ENCODE data around the gene ZNF511.

The ZNF511 gene

GRCh38 chr10:133312016-133312768 is 3.5 kb downstream of the ZNF511 start:
- Histone ChIP-seq H3K36me3 (ENCODE audit: low read length) (peaks cover 4% of the 10 kb centered on the region; the same call in 1 of the 2 replicates), H3K27ac (ENCODE audit: low read depth, low read length) (no peak overlapping the region), H3K9ac (ENCODE audit: low read length) (no peak overlapping the region), H3K27me3 (ENCODE audit: low read length) (no peaks in the 10 kb centered on the region), H3K9me2 (replicated peaks; ENCODE audit: insufficient read depth, low read length) (no peaks in the 10 kb centered on the region), H3K4me2 (ENCODE audit: low read depth, low read length, poor library complexity, severe bottlenecking) (no peak overlapping the region), H4K20me1 (ENCODE audit: low read depth, low read length) (no peaks in the 10 kb centered on the region), H3F3A (ENCODE audit: insufficient read depth) (peaks cover 5% of the 10 kb centered on the region; the same call in 1 of the 2 replicates), H3K4me3 (ENCODE audit: insufficient read depth, low read length, poor library complexity, severe bottlenecking) (no peak overlapping the region), H2AFZ (ENCODE audit: low read depth, low read length, severe bottlenecking) (no peak overlapping the region), H3K9me3 (ENCODE audit: insufficient read depth, low read length) (no peaks in the 10 kb centered on the region), H3K79me2 (ENCODE audit: insufficient read depth, low read length) (peaks cover 13% of the 10 kb centered on the region; the same call in 1 of the 2 replicates)
- TF ChIP-seq EZH2phosphoT487 (conservative IDR thresholded peaks at IDR 0.05; ENCODE audit: low read length) (no peak), CTCF (IDR thresholded peaks at IDR 0.05; ENCODE audit: insufficient read depth, low read length, poor library complexity, severe bottlenecking) (no peak)

GRCh38 chr10:133312769-133313145 is 4.0 kb downstream of the ZNF511 start:
- Histone ChIP-seq H3K9me2 (replicated peaks; ENCODE audit: insufficient read depth, low read length) (no peaks in the 10 kb centered on the region), H3K27me3 (ENCODE audit: low read length) (no peaks in the 10 kb centered on the region), H2AFZ (ENCODE audit: low read depth, low read length, severe bottlenecking) (no peak overlapping the region), H3K79me2 (ENCODE audit: insufficient read depth, low read length) (peaks cover 8% of the 10 kb centered on the region; the same call in 1 of the 2 replicates), H3K4me3 (ENCODE audit: insufficient read depth, low read length, poor library complexity, severe bottlenecking) (no peak overlapping the region), H3K4me2 (ENCODE audit: low read depth, low read length, poor library complexity, severe bottlenecking) (no peak overlapping the region), H3K9ac (ENCODE audit: low read length) (no peak overlapping the region), H4K20me1 (ENCODE audit: low read depth, low read length) (no peaks in the 10 kb centered on the region), H3K9me3 (ENCODE audit: insufficient read depth, low read length) (no peaks in the 10 kb centered on the region), H3K27ac (ENCODE audit: low read depth, low read length) (no peak overlapping the region), H3K36me3 (ENCODE audit: low read length) (peaks cover 4% of the 10 kb centered on the region; the same call in 1 of the 2 replicates), H3F3A (ENCODE audit: insufficient read depth) (peaks cover 5% of the 10 kb centered on the region; the same call in 1 of the 2 replicates)
- TF ChIP-seq EZH2phosphoT487 (conservative IDR thresholded peaks at IDR 0.05; ENCODE audit: low read length) (no peak), CTCF (IDR thresholded peaks at IDR 0.05; ENCODE audit: insufficient read depth, low read length, poor library complexity, severe bottlenecking) (no peak)

- TF ChIP-seq CTCF (IDR thresholded peaks at IDR 0.05; ENCODE audit: insufficient read depth, low read length, poor library complexity, severe bottlenecking) (no peak), EZH2phosphoT487 (conservative IDR thresholded peaks at IDR 0.05; ENCODE audit: low read length) (no peak)
Observed at GRCh38 chr10:133313192-133313591, 4.5 kb downstream of the ZNF511 start.

More at GRCh38 chr10:133313192-133313591, 4.5 kb downstream of the ZNF511 start:
- no peaks in the 10 kb centered on the region for H4K20me1 ChIP-seq (ENCODE audit: low read depth, low read length)
- H3K27ac ChIP-seq (ENCODE audit: low read depth, low read length): no peak overlapping the region
- no peak overlapping the region for H3K4me3 ChIP-seq (ENCODE audit: insufficient read depth, low read length, poor library complexity, severe bottlenecking)
- H3K27me3 ChIP-seq (ENCODE audit: low read length): no peaks in the 10 kb centered on the region
- no peak overlapping the region for H3K4me2 ChIP-seq (ENCODE audit: low read depth, low read length, poor library complexity, severe bottlenecking)
- no peak overlapping the region for H3K9ac ChIP-seq (ENCODE audit: low read length)
- peaks cover under 1% of the 10 kb centered on the region; the same call in 1 of the 2 replicates for H3F3A ChIP-seq (ENCODE audit: insufficient read depth)
- peaks cover 3% of the 10 kb centered on the region; the same call in 1 of the 2 replicates for H3K79me2 ChIP-seq (ENCODE audit: insufficient read depth, low read length)
- H2AFZ ChIP-seq (ENCODE audit: low read depth, low read length, severe bottlenecking): no peak overlapping the region
- H3K9me3 ChIP-seq (ENCODE audit: insufficient read depth, low read length): no peaks in the 10 kb centered on the region
- peaks cover 4% of the 10 kb centered on the region; the same call in 1 of the 2 replicates for H3K36me3 ChIP-seq (ENCODE audit: low read length)
- H3K9me2 ChIP-seq (replicated peaks; ENCODE audit: insufficient read depth, low read length): no peaks in the 10 kb centered on the region

Measured in SU-DHL-6 (cell line).